Fibroblast of pulmonary artery (primary cell): Measurements from ENCODE around the gene PANX3.
A peak's percentile ranks its signal among the peaks of the same experiment; 100 is the strongest.

ENCODE experiments used
- DNase-seq: peaks from one replicate; pipeline ENCODE4 v3.0.0-alpha.2; 2010; ENCODE audit warnings: low read depth
- H3K4me3 ChIP-seq: replicated peaks from 2 replicates; pipeline ENCODE4 v1.5.1; 2011; ENCODE audit warnings: low read depth, mild to moderate bottlenecking, control low read depth, low read length, moderate library complexity
- CTCF ChIP-seq: IDR thresholded peaks from 2 replicates; pipeline ENCODE4 v1.5.1; 2011; ENCODE audit warnings: mild to moderate bottlenecking, control low read depth, low read length, inconsistent platforms; ENCODE audit errors: missing control alignments

The PANX3 gene

GRCh38 chr11:124583781-124584180, 27.4 kb upstream of the PANX3 start:
- no peak for DNase-seq
- TF ChIP-seq CTCF, result no peak
- H3K4me3 ChIP-seq, result no peak overlapping the region

GRCh38 chr11:124584681-124585372, 26.4 kb upstream of the PANX3 start:
- DNase-seq, result no peak
- no peak for TF ChIP-seq CTCF
- H3K4me3 ChIP-seq, result no peak overlapping the region

GRCh38 chr11:124586238-124586860, 24.9 kb upstream of the PANX3 start:
- TF ChIP-seq CTCF, result peak; percentile 75
- no peak overlapping the region for H3K4me3 ChIP-seq
- DNase-seq, result peak; percentile 80

GRCh38 chr11:124591430-124591829, 19.8 kb upstream of the PANX3 start:
- TF ChIP-seq CTCF, result no peak
- no peak for DNase-seq
- H3K4me3 ChIP-seq, result no peak overlapping the region

- TF ChIP-seq CTCF, result no peak
- DNase-seq, result no peak
- H3K4me3 ChIP-seq, result no peak overlapping the region
Measured at GRCh38 chr11:124592627-124593026, 18.6 kb upstream of the PANX3 start.

GRCh38 chr11:124595302-124595701, 15.9 kb upstream of the PANX3 start:
- DNase-seq, result no peak
- TF ChIP-seq CTCF, result no peak
- no peak overlapping the region for H3K4me3 ChIP-seq

- no peak for DNase-seq
- no peak overlapping the region for H3K4me3 ChIP-seq
- no peak for TF ChIP-seq CTCF
Measured at GRCh38 chr11:124597626-124598025, 13.6 kb upstream of the PANX3 start.
